A549 (cell line): ENCODE data around the gene TF. TPM values are rescaled to one million over a fixed set of nuclear protein-coding genes. Genes with fewer than 3 reads are reported as not detected.

Source experiments
- ATAC-seq, 2 experiments: fragments of 200-7000 bp in 1 of 2; fragments of >200 bp in 1 of 2; cut with Nextera tagmentation in 1 of 2; cut with Tn5 transposase in 1 of 2; 3 replicates each; pipeline versions ENCODE4 v1.8.0 to v1.9.1; 2018 to 2020; ENCODE audit warnings: mild to moderate bottlenecking in 1 of 2, moderate library complexity in 1 of 2
- CTCF ChIA-PET: fragments of 300-600 bp; sonication (Branson Sonifier 250); formaldehyde crosslinking; extraction: SDS; loops from one replicate; lab custom pipeline; 2021; ENCODE audit warnings: antibody characterized with exemption, inconsistent platforms; lab: Yijun Ruan, JAX
- POLR2A ChIA-PET: fragments of 350-600 bp; formaldehyde crosslinking; extraction: SDS; loops from one replicate; lab custom pipeline; 2021; ENCODE audit warnings: antibody characterized with exemption, inconsistent platforms; lab: Yijun Ruan, JAX
- DNase-seq, 2 experiments: peaks; one replicate each; pipeline versions ENCODE4 v3.0.0 to v3.0.0-alpha.2; 2011 to 2016; ENCODE audit warnings: low read depth in 1 of 2, low spot score in 1 of 2
- FAIRE-seq: peaks from 2 replicates; lab custom pipeline; 2011; peaks lifted over from hg19 to GRCh38; lab: Jason Lieb, UNC
- H3K27ac ChIP-seq, 2 experiments: fragments of >200 bp; sonication (Bioruptor Twin); formaldehyde crosslinking; 3 replicates each; pipeline ENCODE4 v1.5.1; 2016 to 2017
- H3K4me1 ChIP-seq: fragments of >200 bp; sonication (Bioruptor Twin); formaldehyde crosslinking; 3 replicates; pipeline ENCODE4 v1.6.1; 2016
- H3K4me2 ChIP-seq: fragments of >200 bp; sonication (Bioruptor Twin); formaldehyde crosslinking; 3 replicates; pipeline ENCODE4 v1.6.1; 2016
- H3K4me3 ChIP-seq: fragments of >200 bp; sonication (Bioruptor Twin); formaldehyde crosslinking; 3 replicates; pipeline ENCODE4 v1.5.1; 2016
- H3K9me3 ChIP-seq: fragments of >200 bp; sonication (Bioruptor Twin); formaldehyde crosslinking; 3 replicates; pipeline ENCODE4 v1.6.1; 2016
- BCL3 ChIP-seq: fragments of >200 bp; sonication (Bioruptor Twin); formaldehyde crosslinking; IDR thresholded peaks from 3 replicates; pipeline ENCODE4 v1.6.1; 2016
- CEBPB ChIP-seq, 2 experiments: fragments of >200 bp in 1 of 2; sonication (Bioruptor Twin) in 1 of 2; formaldehyde crosslinking in 1 of 2; IDR thresholded peaks; 2 replicates each; pipeline ENCODE4 v1.6.1; 2012 to 2016
- FOSL2 ChIP-seq, 2 experiments: fragments of 450-650 bp in 1 of 2; fragments of >200 bp in 1 of 2; sonication (Bioruptor Twin) in 1 of 2; formaldehyde crosslinking; IDR thresholded peaks; 2 replicates each; pipeline versions ENCODE4 v1.5.0 to v1.6.1; 2016 to 2020; ENCODE audit warnings: mild to moderate bottlenecking in 1 of 2, moderate library complexity in 1 of 2
- HEYL ChIP-seq: fragments of 250-450 bp; sonication (Bioruptor Pico); IDR thresholded peaks from 2 replicates; pipeline ENCODE4 v1.8.0; 2021; ENCODE audit warnings: mild to moderate bottlenecking, moderate library complexity
- HMGXB4 ChIP-seq: fragments of 250-450 bp; sonication (Bioruptor Pico); IDR thresholded peaks from 2 replicates; pipeline ENCODE4 v1.5.0; 2021; ENCODE audit warnings: mild to moderate bottlenecking, moderate library complexity, borderline replicate concordance
- MAFK ChIP-seq: fragments of 450-650 bp; IDR thresholded peaks from 2 replicates; pipeline ENCODE4 v1.6.1; 2014; ENCODE audit not compliant: partially characterized antibody
- MAZ ChIP-seq: fragments of 150-350 bp; IDR thresholded peaks from 2 replicates; pipeline ENCODE4 v1.6.1; 2014; ENCODE audit warnings: antibody characterized with exemption, low read depth, low read length, borderline replicate concordance
- NPAS2 ChIP-seq: fragments of 250-450 bp; sonication (Bioruptor Pico); IDR thresholded peaks from 2 replicates; pipeline ENCODE4 v1.8.0; 2022; ENCODE audit warnings: mild to moderate bottlenecking, moderate library complexity, borderline replicate concordance
- PBX3 ChIP-seq: IDR thresholded peaks from 2 replicates; pipeline ENCODE4 v1.6.1; 2012
- POLR2A ChIP-seq: IDR thresholded peaks from 2 replicates; pipeline ENCODE4 v1.6.1; 2012; ENCODE audit warnings: mild to moderate bottlenecking, low read length
- TP53 ChIP-seq: fragments of 250-450 bp; sonication (Bioruptor Pico); IDR thresholded peaks from 2 replicates; pipeline ENCODE4 v1.5.0; 2021; ENCODE audit warnings: mild to moderate bottlenecking, moderate library complexity
- ZC3H11A ChIP-seq: fragments of 450-650 bp; IDR thresholded peaks from 2 replicates; pipeline ENCODE4 v1.6.1; 2014; ENCODE audit warnings: antibody characterized with exemption, mild to moderate bottlenecking
- ZFP36 ChIP-seq: fragments of 450-650 bp; IDR thresholded peaks from 2 replicates; pipeline ENCODE4 v1.6.1; 2014; ENCODE audit warnings: borderline replicate concordance; ENCODE audit not compliant: partially characterized antibody
- ZSCAN20 ChIP-seq: fragments of 250-450 bp; sonication (Bioruptor Pico); IDR thresholded peaks from 2 replicates; pipeline ENCODE4 v1.8.0; 2022; ENCODE audit warnings: mild to moderate bottlenecking, moderate library complexity
- WGBS: methylation state at CpG from one replicate; pipeline ENCODE4 v1.1.6; 2017; ENCODE audit errors: missing lambda C conversion rate; 5-methylcytosine and 5-hydroxymethylcytosine counted together
- polyA plus RNA-seq, 4 experiments: library from polyadenylated mRNA; depleted of rRNA in 3 of 4; stranded (reverse); fragments of >200 nt; fragmentation: RNase III in 1 of 4; extraction: RNeasy Plus Mini Kit Qiagen cat#74134 plus additional on column Dnase treatment in 1 of 4; gene quantifications; 2 replicates in 3 of 4; 3 replicates in 1 of 4; pipeline ENCODE4 v1.2.3, GENCODE V29; 2011 to 2017
- TF ChIP-seq, protein P1 (sequence below): fragments of 150-350 bp; IDR thresholded peaks from 2 replicates; pipeline ENCODE4 v1.6.1; 2014; ENCODE audit warnings: low read depth, mild to moderate bottlenecking, low read length
- TF ChIP-seq, protein P2 (sequence below): fragments of 200-600 bp; sonication (generic); IDR thresholded peaks from 2 replicates; pipeline ENCODE4 v1.6.1; 2016; ENCODE audit warnings: antibody characterized with exemption, mild to moderate bottlenecking, moderate library complexity

Gene TF
- polyA plus RNA-seq, 2 of the 4 experiments (the other 2 are of a cell fraction): 0.53 to 10.5 TPM

- TF ChIP-seq CEBPB (IDR thresholded peaks at IDR 0.05) (no peak), ZC3H11A (no peak)
Measured at GRCh38 chr3:133783762-133784161, 37.6 kb downstream of the TF start (continued).

- no peaks in the 10 kb centered on the region for H3K4me1 ChIP-seq
- 38% methylated on average over 2 of the region's 2 CpGs for WGBS
- CTCF ChIA-PET: no interaction called here
- TF ChIP-seq PBX3 (no peak), NPAS2 (CRISPR knock-in tag) (no peak), MAZ (no peak), MAFK (no peak), BCL3 (no peak), HMGXB4 (no peak), TP53 (no peak), FOSL2 (IDR thresholded peaks at IDR 0.05) (no peak), FOSL2 (CRISPR knock-in tag; IDR thresholded peaks at IDR 0.05) (no peak)
- TF ChIP-seq, protein P1, sequence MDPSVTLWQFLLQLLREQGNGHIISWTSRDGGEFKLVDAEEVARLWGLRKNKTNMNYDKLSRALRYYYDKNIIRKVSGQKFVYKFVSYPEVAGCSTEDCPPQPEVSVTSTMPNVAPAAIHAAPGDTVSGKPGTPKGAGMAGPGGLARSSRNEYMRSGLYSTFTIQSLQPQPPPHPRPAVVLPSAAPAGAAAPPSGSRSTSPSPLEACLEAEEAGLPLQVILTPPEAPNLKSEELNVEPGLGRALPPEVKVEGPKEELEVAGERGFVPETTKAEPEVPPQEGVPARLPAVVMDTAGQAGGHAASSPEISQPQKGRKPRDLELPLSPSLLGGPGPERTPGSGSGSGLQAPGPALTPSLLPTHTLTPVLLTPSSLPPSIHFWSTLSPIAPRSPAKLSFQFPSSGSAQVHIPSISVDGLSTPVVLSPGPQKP: no peak
- TF ChIP-seq, protein P2, sequence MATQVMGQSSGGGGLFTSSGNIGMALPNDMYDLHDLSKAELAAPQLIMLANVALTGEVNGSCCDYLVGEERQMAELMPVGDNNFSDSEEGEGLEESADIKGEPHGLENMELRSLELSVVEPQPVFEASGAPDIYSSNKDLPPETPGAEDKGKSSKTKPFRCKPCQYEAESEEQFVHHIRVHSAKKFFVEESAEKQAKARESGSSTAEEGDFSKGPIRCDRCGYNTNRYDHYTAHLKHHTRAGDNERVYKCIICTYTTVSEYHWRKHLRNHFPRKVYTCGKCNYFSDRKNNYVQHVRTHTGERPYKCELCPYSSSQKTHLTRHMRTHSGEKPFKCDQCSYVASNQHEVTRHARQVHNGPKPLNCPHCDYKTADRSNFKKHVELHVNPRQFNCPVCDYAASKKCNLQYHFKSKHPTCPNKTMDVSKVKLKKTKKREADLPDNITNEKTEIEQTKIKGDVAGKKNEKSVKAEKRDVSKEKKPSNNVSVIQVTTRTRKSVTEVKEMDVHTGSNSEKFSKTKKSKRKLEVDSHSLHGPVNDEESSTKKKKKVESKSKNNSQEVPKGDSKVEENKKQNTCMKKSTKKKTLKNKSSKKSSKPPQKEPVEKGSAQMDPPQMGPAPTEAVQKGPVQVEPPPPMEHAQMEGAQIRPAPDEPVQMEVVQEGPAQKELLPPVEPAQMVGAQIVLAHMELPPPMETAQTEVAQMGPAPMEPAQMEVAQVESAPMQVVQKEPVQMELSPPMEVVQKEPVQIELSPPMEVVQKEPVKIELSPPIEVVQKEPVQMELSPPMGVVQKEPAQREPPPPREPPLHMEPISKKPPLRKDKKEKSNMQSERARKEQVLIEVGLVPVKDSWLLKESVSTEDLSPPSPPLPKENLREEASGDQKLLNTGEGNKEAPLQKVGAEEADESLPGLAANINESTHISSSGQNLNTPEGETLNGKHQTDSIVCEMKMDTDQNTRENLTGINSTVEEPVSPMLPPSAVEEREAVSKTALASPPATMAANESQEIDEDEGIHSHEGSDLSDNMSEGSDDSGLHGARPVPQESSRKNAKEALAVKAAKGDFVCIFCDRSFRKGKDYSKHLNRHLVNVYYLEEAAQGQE: no peak
- FAIRE-seq (no peak), ATAC-seq (no peak), DNase-seq (no peak)
- no peak overlapping the region for H3K4me3 ChIP-seq
- POLR2A ChIA-PET: no interaction called here
- H3K4me2 ChIP-seq: no peak overlapping the region
- H3K27ac ChIP-seq: no peak overlapping the region
- peaks cover 17% of the 10 kb centered on the region for H3K9me3 ChIP-seq
Measured at GRCh38 chr3:133788024-133788423, 41.8 kb downstream of the TF start.

GRCh38 chr3:133792171-133792763, 46.1 kb downstream of the TF start:
- Histone ChIP-seq H3K9me3 (peaks cover 17% of the 10 kb centered on the region), H3K4me1 (no peaks in the 10 kb centered on the region), H3K4me2 (no peak overlapping the region), H3K4me3 (no peak overlapping the region), H3K27ac (no peak overlapping the region)
- TF ChIP-seq POLR2A: no peak
- TF ChIP-seq ZSCAN20 (CRISPR knock-in tag): no peak
- peak; percentile 96 for TF ChIP-seq ZFP36
- no peak for TF ChIP-seq HEYL (CRISPR knock-in tag)
- TF ChIP-seq, protein P1: no peak
- no peak for TF ChIP-seq BCL3
- no peak for TF ChIP-seq NPAS2 (CRISPR knock-in tag)
- no peak for TF ChIP-seq FOSL2 (IDR thresholded peaks at IDR 0.05)
- no peak for TF ChIP-seq FOSL2 (CRISPR knock-in tag; IDR thresholded peaks at IDR 0.05)
- FAIRE-seq: no peak
- ATAC-seq: no peak
- ChIA-PET CTCF (no interaction called here), POLR2A (no interaction called here)
- 13% methylated on average over 9 of the region's 9 CpGs for WGBS
- DNase-seq: peak in 1 of 2 experiments; percentile 18
